NCI-H524 (cell line): Measurements from ENCODE around the gene ANKS1B.
A peak's percentile ranks its signal among the peaks of the same experiment; 100 is the strongest.
"Not testable (repeated sequence)": the region's sequence is repeated elsewhere in the genome, so short reads cannot be mapped to it uniquely, and the experiment has no call there.

ENCODE experiments used
- DNase-seq, 2 experiments: peaks; one replicate each; lab custom pipeline; 2025; lab: John Stamatoyannopoulos, UW

Gene ANKS1B

DNA sequence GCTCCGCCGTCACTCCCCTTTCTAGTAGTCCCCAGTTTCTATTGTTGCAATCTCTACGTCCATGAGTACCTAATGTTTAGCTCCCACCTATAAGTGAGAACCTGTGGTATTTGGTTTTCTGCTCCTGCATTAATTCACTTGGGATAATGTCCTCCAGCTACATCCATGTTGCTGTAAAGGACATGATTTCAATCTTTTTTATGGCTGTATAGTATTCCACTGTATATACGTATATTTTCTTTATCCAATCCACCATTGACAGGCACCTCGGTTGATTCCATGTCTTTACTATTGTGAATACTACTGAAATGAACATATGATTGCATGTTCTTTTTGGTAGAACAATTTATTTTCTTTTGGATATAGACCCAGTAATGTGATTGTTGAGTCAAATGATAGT lies 114.7 kb downstream of the ANKS1B start:
- DNase-seq: no peak

GRCh38 chr12:99861731-99862130 lies 123.0 kb downstream of the ANKS1B start:
- no peak for DNase-seq

DNA sequence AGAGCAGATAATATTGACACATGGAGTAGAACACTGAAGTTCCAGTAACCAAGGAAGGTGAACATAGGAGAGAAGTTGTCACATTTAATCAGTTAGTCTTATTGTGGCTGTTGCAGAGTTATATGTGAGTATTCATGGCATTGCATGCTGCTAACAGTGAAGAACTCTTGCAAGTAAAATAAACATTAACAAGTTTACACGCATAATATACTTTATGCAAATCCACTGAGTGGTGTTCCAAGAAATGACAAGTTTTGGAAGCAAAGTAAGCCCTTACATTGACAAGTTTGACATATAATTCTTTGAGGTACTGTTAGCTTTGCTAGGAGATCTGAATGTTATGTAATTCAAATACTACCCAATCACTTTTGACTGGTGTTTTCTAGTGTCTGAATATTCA lies 125.6 kb downstream of the ANKS1B start:
- no peak for DNase-seq

- DNase-seq: no peak
These were observed 132.1 kb downstream of the ANKS1B start for GRCh38 chr12:99852666-99853065.

GRCh38 chr12:99847936-99848335 lies 136.8 kb downstream of the ANKS1B start:
- DNase-seq: no peak

GRCh38 chr12:99834710-99835109 lies 150.0 kb downstream of the ANKS1B start:
- no peak for DNase-seq

GRCh38 chr12:99833397-99833796 lies 151.3 kb downstream of the ANKS1B start:
- DNase-seq: no peak

DNA sequence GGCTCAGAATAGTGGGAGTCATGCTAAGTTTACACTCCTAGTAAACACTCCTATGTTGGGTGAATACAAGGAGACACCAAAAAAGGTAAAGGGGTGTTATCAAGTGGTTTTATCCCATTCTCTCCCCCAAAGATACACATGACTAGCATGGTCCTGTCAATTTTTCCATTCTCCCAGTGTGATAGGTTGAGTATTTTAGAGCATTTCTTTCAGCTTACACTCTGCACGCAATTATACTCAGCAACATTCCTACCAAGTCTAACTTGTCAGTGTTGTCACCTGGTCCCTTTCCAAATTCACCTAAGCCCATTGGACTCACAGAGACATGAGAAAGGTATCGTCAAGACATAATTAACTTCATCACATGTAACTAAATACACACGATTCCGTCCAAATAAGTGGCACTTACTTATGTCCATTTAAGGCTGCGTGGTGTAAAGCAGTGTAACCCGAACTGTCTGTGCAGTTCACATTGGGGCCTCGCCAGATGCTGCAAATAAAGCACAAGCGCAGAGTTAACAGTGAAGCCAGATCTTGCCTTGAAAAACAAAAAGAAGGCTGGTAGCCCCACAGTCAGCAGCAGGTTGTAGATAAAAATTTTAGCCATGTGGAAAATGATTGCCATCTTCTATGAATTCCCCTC lies 159.7 kb downstream of the ANKS1B start:
- DNase-seq: peak; percentile 84 to 94

DNA sequence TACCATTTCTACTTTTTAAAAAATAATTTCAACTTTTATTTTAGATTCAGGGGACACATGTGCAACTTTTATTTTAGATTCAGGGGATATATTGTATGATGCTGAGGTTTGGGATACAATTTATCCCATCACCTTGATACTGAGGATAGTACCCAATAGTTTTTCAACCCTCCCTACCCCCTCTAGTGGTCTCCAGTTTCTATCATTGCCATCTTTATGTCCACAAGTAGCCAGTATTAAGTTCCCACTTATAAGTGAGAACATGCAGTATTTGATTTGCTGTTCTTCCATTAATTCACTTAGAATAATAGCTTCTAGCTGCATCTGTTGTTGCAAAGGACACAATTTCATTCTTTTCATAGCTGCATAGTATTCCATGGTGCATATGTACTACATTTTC lies 162.5 kb downstream of the ANKS1B start:
- DNase-seq: peak in 1 of 2 experiments; percentile 7

DNA sequence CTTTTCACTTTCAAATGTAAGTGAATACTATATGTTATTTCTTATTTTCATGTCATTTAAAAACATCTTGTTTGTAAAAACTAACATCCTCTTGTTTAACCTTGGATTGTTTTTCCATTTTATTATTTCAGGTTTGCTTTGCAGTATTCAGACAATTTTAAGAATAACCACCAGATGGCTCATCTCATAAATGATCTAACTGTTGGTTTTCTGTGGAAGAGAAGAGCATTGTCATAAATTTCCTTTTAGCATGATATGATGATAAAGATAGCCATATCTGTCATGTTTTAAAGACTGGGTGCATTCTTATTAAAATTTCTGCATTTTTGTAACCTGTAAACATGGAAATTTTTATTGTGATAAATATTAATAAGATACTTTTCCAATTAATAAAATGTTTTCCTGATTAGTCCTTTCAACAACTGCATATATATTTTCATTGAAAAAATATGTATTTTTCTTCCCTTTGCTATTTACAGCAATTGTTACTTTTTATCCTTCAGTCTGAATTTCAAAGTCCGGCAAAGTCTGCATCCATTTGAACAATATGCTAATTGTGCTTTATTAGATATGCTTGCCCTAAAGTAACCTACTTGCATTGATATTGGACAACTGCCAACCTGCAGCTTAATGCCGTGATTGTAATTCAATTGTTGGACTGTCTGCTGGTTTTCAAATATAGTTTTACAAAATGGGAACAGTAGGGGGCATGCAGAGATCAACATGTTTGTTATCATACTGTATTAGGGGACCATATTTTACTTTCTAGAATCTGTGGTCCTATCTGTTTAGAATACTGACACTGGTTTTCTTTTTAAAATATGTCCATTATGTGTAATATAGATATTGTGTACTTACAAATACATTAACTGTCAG lies 173.8 kb downstream of the ANKS1B start:
- peak; percentile 71 to 92 for DNase-seq

DNA sequence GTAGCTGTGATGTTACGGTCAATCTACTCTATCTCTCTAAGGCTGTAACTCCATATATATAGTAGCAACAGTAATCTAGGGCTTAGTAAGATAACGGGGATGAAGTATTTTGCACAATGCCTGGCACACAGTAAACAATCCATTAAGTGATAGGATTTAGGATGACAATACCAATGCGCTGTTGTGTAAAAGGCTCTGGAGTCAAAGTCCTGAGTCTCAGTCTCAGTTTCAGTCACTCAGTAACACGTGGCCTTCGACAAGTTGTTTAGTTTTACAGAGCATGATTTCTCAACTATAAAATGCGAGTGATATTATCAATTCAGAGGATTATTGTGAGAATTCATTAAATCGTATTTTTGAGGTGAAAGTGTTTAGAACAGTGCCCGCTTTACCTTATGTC lies 174.8 kb downstream of the ANKS1B start:
- DNase-seq: no peak

DNA sequence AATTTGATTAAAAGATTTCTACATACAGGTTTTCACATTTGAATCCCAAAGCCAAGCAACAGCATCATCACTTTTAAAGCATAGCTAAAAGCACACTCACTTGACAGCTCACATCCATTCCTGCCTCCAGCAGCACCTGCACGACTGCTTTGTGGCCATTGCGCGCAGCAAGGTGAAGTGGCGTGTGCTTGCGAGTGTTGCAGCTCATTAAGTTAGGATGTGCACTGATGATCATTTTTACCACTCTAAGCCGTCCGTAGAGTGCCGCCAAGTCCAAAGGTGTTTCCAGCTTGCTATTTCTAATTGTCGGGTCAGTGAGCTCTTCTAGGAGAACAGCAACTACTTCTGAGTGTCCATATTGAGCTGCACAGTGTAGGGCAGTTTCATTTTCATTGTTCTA lies 178.4 kb downstream of the ANKS1B start:
- DNase-seq: no peak

- DNase-seq: no peak
These were observed 180.0 kb downstream of the ANKS1B start for GRCh38 chr12:99804715-99805114.

DNA sequence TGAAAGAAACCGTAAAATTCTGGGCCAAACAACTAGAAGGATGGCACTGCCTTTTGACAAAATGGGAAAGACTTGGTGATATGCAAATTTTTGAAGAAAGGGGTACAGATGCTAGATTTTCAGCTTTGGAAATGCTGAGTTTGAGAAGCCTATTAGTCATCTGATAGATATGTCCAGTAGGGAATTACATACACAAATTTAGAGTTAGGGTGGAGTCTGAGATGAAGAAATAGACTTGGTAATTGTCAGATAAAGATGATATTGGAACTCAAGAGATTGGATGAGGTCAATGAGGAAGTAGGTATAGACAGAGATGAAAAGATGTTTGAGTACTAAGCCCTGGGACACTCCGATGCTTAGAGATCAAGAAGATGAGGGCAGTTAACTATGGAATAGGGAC lies 184.1 kb downstream of the ANKS1B start:
- no peak for DNase-seq

GRCh38 chr12:99797931-99798330 lies 186.8 kb downstream of the ANKS1B start:
- DNase-seq: not testable (repeated sequence)

GRCh38 chr12:99783421-99783820 lies 201.3 kb downstream of the ANKS1B start:
- no peak for DNase-seq

DNA sequence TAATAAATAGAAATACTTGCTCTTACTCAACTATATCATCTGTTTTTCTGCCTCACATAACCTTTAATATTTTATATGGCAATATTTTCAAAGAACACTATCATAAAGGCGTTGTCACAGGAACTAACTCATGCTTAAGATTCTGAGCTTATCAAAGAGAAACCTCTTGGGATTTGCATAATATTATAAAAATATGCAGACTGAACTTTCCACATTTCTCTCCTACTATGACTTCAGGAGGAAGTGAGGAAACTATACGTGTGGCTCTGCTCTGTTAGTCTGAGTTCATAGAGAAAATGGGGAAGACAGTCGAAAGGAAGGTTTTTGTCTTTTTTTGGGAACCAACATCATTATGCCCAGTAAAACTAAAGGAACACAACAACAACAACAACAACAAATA lies 212.5 kb downstream of the ANKS1B start:
- no peak for DNase-seq

DNA sequence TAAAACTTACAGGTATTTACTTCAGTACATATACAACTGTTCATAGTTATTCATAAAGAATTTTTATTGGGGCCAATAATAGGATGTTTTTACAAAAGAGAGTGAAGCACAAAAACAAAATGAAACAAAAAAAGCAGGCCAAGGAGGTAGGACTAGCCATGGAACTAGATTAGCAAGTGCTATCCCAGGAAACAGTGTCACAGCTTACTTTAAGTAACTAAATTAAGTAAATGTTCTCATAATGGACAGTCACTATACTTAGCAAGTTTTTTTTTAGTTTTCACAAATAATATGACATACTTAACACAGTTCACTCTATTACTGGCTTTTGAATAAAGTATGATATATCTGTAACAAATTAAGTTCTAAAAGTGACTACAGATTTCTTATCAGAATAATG lies 213.1 kb downstream of the ANKS1B start:
- no peak for DNase-seq

GRCh38 chr12:99769396-99769980 lies 215.2 kb downstream of the ANKS1B start:
- DNase-seq: no peak

DNA sequence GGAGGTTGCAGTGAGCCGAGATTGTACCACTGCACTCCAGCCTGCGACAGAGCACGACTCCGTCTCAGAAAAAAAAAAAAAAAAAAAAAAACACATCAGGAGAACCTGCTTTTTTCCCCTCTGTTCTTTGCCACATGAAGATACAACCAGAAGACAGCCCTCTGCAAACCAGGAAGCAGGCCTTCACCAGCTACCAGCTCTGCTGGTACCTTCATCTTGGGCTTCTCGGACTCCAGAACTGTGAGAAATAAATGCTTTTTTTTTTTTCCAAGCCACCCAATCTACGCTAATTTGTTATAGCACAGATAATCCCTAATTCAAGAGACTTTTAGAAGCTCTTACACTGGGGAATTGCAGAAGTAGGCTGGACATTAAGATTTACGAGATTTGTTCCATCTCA lies 216.0 kb downstream of the ANKS1B start:
- no peak for DNase-seq

- DNase-seq: peak; percentile 2 to 42
These were observed 216.9 kb downstream of the ANKS1B start for GRCh38 chr12:99767809-99768208.

DNA sequence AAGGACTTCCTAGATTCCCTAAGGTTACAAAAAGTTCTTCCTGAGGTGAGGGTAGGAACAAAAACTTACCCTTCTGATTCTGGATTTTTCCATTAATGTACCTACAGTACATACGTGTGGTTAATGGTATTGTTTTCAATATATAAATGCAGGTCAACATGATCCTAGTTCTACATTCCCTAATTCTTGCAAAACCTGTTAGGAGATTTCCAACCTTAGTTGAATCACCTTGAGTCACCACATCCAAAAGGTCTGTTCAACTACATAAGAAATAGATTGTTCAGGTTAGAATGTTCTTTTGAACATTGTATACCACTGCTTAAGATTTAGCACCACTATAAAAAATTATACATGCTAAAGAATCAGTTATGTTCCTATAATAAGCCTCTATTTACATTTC lies 218.3 kb downstream of the ANKS1B start:
- no peak for DNase-seq

GRCh38 chr12:99765469-99766114 lies 219.1 kb downstream of the ANKS1B start:
- no peak for DNase-seq
